ENCODE measurements around the gene CACNA1C. TPM values are rescaled to one million over a fixed set of nuclear protein-coding genes. Genes with fewer than 3 reads are reported as not detected.

Gene CACNA1C
- total RNA-seq, 1 experiment from 2014 or later, result 1.1 TPM

- no peak overlapping the region for H3K9ac ChIP-seq (ENCODE audit: extremely low read depth, insufficient read length, low read length)
- H3K23ac ChIP-seq (ENCODE audit: insufficient read length, low read depth, low read length), result no peak overlapping the region
- H4K20me1 ChIP-seq (ENCODE audit: control insufficient read depth, insufficient read depth, insufficient read length), result no peaks in the 10 kb centered on the region
- no peak overlapping the region for H2BK12ac ChIP-seq (ENCODE audit: insufficient read length, low read depth, low read length)
- WGBS (ENCODE audit: extremely low coverage, insufficient read length, low lambda C conversion rate), result no CpG with 5 or more reads among the region's 3 CpGs
- H4K8ac ChIP-seq (replicated peaks; ENCODE audit: insufficient read length, low read depth, low read length), result no peak overlapping the region
- TF ChIP-seq CTCF (conservative IDR thresholded peaks at IDR 0.05), result no peak
- H3K4me2 ChIP-seq (ENCODE audit: insufficient read depth, insufficient read length, low read length), result no peak overlapping the region
- no peak overlapping the region for H3K4ac ChIP-seq (ENCODE audit: low read depth, low read length)
- no peak overlapping the region for H4K91ac ChIP-seq (ENCODE audit: insufficient read length, low read depth, low read length)
- no peak overlapping the region for H3K56ac ChIP-seq (ENCODE audit: insufficient read length, low read depth, low read length)
- H2AFZ ChIP-seq (ENCODE audit: low read length), result no peak overlapping the region
- H3K9me3 ChIP-seq (ENCODE audit: control insufficient read depth, low read depth, low read length), result no peaks in the 10 kb centered on the region
- no peak for DNase-seq
- H2BK15ac ChIP-seq (ENCODE audit: low read depth, low read length), result no peak overlapping the region
- Mint-ChIP-seq H3K27me3 (ENCODE audit: low read depth) (no peaks in the 10 kb centered on the region; the same call in 1 of the 2 replicates), H3K9me3 (peaks cover 5 to 8% of the 10 kb centered on the region in 2 experiments; a peak in 3 of 5 replicates), H3K4me1 (peaks cover 6 to 8% of the 10 kb centered on the region in 2 experiments; a peak in 3 of 4 replicates), H3K36me3 (ENCODE audit: insufficient read depth in 1 of 3, low read depth in 3 of 3) (peaks cover 0 to 6% (median 0%) of the 10 kb centered on the region in 3 experiments; a peak in 1 of 7 replicates), H3K27ac (no peak overlapping the region), H3K4me3 (no peak overlapping the region)
- no peak overlapping the region for H3K18ac ChIP-seq (ENCODE audit: insufficient read length, low read depth, low read length)
- no peak overlapping the region for H3T11ph ChIP-seq (ENCODE audit: low read length)
- no peak overlapping the region for H3K27ac ChIP-seq (ENCODE audit: insufficient read length, low read depth, low read length)
- H2BK5ac ChIP-seq (ENCODE audit: insufficient read length, low read length), result no peak overlapping the region
- no peak overlapping the region for H2BK120ac ChIP-seq (ENCODE audit: low read depth, low read length, poor library complexity, severe bottlenecking)
- no peak overlapping the region for H2AK5ac ChIP-seq (ENCODE audit: insufficient read length, low read length)
- no peaks in the 10 kb centered on the region for H3K79me1 ChIP-seq (ENCODE audit: insufficient read depth, low read depth, low read length, poor library complexity, severe bottlenecking)
- no peak overlapping the region for H4K5ac ChIP-seq (ENCODE audit: insufficient read length, low read depth, low read length)
- H2BK20ac ChIP-seq (ENCODE audit: low read depth, low read length, poor library complexity, severe bottlenecking), result no peak overlapping the region
- H3K4me1 ChIP-seq (ENCODE audit: insufficient read depth, low read length), result no peaks in the 10 kb centered on the region
- H3K14ac ChIP-seq (ENCODE audit: insufficient read depth, low read length), result no peak overlapping the region
- no peaks in the 10 kb centered on the region for H3K27me3 ChIP-seq (ENCODE audit: insufficient read depth, low read length)
- H3K23me2 ChIP-seq (ENCODE audit: insufficient read length, low read depth, low read length, poor library complexity, severe bottlenecking), result no peaks in the 10 kb centered on the region
- H3K79me2 ChIP-seq (ENCODE audit: insufficient read depth, low read length), result no peaks in the 10 kb centered on the region
These were observed 113.1 kb downstream of the CACNA1C start for GRCh38 chr12:2165927-2166326.

All from H9 (cell line).